ENCODE results near the gene USP6NL.

Gene USP6NL

DNA sequence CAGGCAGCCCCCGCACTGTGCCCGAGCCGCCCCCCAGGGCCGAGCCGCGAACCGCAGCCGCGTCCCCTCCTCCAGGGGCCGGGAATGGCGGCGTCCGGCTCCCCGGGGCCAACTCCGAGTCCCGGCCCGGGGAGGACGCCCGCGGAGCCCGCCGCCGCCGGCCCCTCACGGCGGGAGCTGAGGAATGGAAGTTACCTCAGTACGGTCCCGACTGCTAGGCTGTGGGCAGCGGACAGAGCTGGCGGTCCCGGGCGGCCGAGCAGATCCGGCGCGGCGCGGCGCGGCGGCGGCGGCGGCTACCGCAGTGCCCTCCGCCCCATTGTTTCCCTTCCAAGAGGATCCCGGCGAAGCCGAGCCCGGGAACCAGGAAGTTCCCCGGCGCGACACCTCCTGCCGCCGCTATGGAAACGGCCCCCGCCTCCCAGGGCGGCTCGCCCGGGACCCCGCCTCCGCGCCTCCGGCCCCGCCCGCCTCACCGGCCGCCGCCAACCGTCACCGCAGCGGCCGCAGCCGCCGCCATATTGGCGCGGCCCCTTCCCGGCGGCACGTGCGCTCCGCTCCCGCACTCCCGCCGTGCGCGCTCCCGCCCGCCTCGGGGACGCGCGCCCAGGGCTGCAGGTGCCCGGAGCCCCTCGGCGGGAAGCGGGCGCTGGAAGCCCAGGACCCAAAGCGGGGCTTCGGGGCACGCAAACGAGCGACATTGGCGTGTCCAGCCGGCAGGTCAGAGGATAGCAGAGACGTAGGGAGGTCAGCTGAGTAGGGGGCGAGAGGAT, at the start of gene USP6NL:
Gene USP6NL, minus strand, starts transcription at position 403 of the 773 bp plus-strand sequence. CDS start 14,016 bp downstream, outside the sequence.
- Histone ChIP-seq H3K4me3 (ENCODE audit: low read depth, low read length) (peak within 1 kb of the TSS; percentile 72), H3K27ac (peak within 1 kb of the TSS; percentile 78), H3K36me3 (ENCODE audit: control insufficient read depth, insufficient read depth, low read length) (no peaks in the 10 kb centered on the region), H3K9me3 (ENCODE audit: control insufficient read depth, low read length) (no peaks in the 10 kb centered on the region), H3K4me2 (ENCODE audit: low read length) (peak within 1 kb of the TSS; percentile 83), H2AFZ (peak within 1 kb of the TSS; percentile 97), H3K9ac (peak within 1 kb of the TSS; percentile 54), H3K27me3 (ENCODE audit: control insufficient read depth, insufficient read depth, low read length) (no peaks in the 10 kb centered on the region), H3K4me1 (no peaks in the 10 kb centered on the region), H3K79me2 (peaks cover 15% of the 10 kb centered on the region)
- TF ChIP-seq CTCF (IDR thresholded peaks at IDR 0.05): no peak

DNA sequence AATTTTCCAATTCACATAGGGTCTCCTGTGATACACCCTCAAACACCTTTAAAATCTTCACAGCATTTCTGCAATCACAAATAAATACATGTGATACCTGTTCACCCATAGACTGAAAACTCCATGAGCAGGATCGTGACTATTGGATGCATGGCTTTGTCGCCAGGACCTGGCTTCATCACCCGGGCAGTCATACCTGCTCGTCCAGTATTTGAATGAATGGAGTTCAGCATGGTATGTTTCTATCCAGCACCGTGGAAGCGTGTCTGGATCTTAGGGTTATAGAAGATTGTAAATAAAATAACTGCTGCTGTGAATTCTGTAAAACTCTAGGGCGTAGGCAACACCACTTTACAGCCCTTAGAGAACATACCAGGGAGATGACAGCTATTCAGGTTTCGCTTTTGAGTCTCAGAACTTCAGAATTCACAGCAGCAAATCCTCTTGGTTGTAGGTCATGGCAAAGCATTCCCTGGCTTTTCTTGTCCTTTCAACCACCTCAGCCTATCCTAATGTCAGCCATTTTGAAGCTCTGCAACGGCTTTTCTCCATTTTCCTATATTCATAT, 47.4 kb upstream of the USP6NL start:
- Histone ChIP-seq H3K27ac (no peak overlapping the region), H3K9ac (no peak overlapping the region), H3K36me3 (ENCODE audit: control insufficient read depth, insufficient read depth, low read length) (no peaks in the 10 kb centered on the region), H3K9me3 (ENCODE audit: control insufficient read depth, low read length) (no peaks in the 10 kb centered on the region), H3K27me3 (ENCODE audit: control insufficient read depth, insufficient read depth, low read length) (no peaks in the 10 kb centered on the region), H2AFZ (no peak overlapping the region), H3K4me3 (ENCODE audit: low read depth, low read length) (no peak overlapping the region), H3K4me2 (ENCODE audit: low read length) (no peak overlapping the region), H3K4me1 (peaks cover 5% of the 10 kb centered on the region), H3K79me2 (no peaks in the 10 kb centered on the region)
- no peak for TF ChIP-seq CTCF (IDR thresholded peaks at IDR 0.05)

- no peaks in the 10 kb centered on the region for H3K9me3 ChIP-seq (ENCODE audit: control insufficient read depth, low read length)
- no peaks in the 10 kb centered on the region for H3K4me1 ChIP-seq
- H3K36me3 ChIP-seq (ENCODE audit: control insufficient read depth, insufficient read depth, low read length): no peaks in the 10 kb centered on the region
- TF ChIP-seq CTCF (IDR thresholded peaks at IDR 0.05): no peak
- no peak overlapping the region for H3K9ac ChIP-seq
- no peak overlapping the region for H3K4me2 ChIP-seq (ENCODE audit: low read length)
- no peak overlapping the region for H3K27ac ChIP-seq
- no peak overlapping the region for H3K4me3 ChIP-seq (ENCODE audit: low read depth, low read length)
- no peaks in the 10 kb centered on the region for H3K27me3 ChIP-seq (ENCODE audit: control insufficient read depth, insufficient read depth, low read length)
- H3K79me2 ChIP-seq: no peaks in the 10 kb centered on the region
- no peak overlapping the region for H2AFZ ChIP-seq
These were observed 44.4 kb upstream of the USP6NL start for GRCh38 chr10:11655836-11656235.

DNA sequence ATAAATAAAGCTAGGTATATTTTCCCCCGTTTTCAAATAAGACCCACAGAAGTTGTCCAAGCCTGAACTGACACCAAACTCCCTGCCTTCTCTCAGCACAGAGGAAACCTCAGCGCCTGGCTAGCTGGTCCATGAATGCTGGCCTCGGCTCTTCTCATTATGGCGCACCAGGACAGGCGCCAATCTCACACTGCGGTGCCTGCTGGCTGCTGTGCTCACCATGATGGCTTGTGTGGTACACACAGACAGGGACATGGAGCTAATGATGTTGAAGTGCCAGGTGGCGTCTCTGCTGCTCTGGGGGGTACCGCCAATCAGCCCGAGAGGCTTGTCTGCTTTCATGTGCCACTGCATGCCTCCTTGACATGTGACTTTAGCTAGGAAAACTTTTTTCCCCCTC, 43.2 kb upstream of the USP6NL start:
- H3K9ac ChIP-seq: no peak overlapping the region
- no peak overlapping the region for H3K4me2 ChIP-seq (ENCODE audit: low read length)

More for the DNA sequence above, 43.2 kb upstream of the USP6NL start:
- no peaks in the 10 kb centered on the region for H3K36me3 ChIP-seq (ENCODE audit: control insufficient read depth, insufficient read depth, low read length)
- no peak overlapping the region for H2AFZ ChIP-seq
- H3K79me2 ChIP-seq: no peaks in the 10 kb centered on the region
- H3K27me3 ChIP-seq (ENCODE audit: control insufficient read depth, insufficient read depth, low read length): no peaks in the 10 kb centered on the region
- no peak overlapping the region for H3K4me3 ChIP-seq (ENCODE audit: low read depth, low read length)
- no peak overlapping the region for H3K27ac ChIP-seq
- TF ChIP-seq CTCF (IDR thresholded peaks at IDR 0.05): no peak
- H3K4me1 ChIP-seq: no peaks in the 10 kb centered on the region
- H3K9me3 ChIP-seq (ENCODE audit: control insufficient read depth, low read length): no peaks in the 10 kb centered on the region
